Activated effector memory CD4-positive, alpha-beta T cell treated with Interleukin-2 at 50 U/mL for 16 hours (primary cell): Measurements from ENCODE around the gene ITGB2.

ENCODE experiments used
- DNase-seq: peaks from one replicate; pipeline ENCODE4 v3.0.0-alpha.2; 2020

Gene ITGB2

GRCh38 chr21:44842721-44843445, 77.8 kb downstream of the ITGB2 start:
- DNase-seq, result no peak

- no peak for DNase-seq
These were observed 78.6 kb downstream of the ITGB2 start for GRCh38 chr21:44842087-44842486.

GRCh38 chr21:44840771-44841170, 79.9 kb downstream of the ITGB2 start:
- DNase-seq, result no peak

- DNase-seq, result no peak
These were observed 81.7 kb downstream of the ITGB2 start for GRCh38 chr21:44838951-44839350.

- DNase-seq, result no peak
These were observed 82.4 kb downstream of the ITGB2 start for GRCh38 chr21:44838039-44838895.

- no peak for DNase-seq
These were observed 83.2 kb downstream of the ITGB2 start for GRCh38 chr21:44837537-44837936.

- DNase-seq, result no peak
These were observed 83.8 kb downstream of the ITGB2 start for GRCh38 chr21:44836666-44837471.

- DNase-seq, result no peak
These were observed 84.4 kb downstream of the ITGB2 start for GRCh38 chr21:44836349-44836665.
